T-helper 2 cell treated with Interferon-gamma antibody and Interleukin-4, amounts not matched to agents 100 ng/mL and 5 ng/mL, for 36 hours (primary cell): Measurements from ENCODE around the gene DDIT4L. TPM values are rescaled to one million over a fixed set of nuclear protein-coding genes. Genes with fewer than 3 reads are reported as not detected.
"Not testable (repeated sequence)": the region's sequence is repeated elsewhere in the genome, so short reads cannot be mapped to it uniquely, and the experiment has no call there.

ENCODE experiments used
- intact Hi-C: fragments of 100-400 bp; cut with micrococcal nuclease; formaldehyde crosslinking; loops from one replicate; pipeline ENCODE4 v1.15.1; 2023
- total RNA-seq: library from RNA; stranded (reverse); gene quantifications from 2 replicates; pipeline ENCODE4 v1.2.3, GENCODE V29; 2022

DDIT4L gene
- total RNA-seq, 1 donor from 2014 or later: 0.86 TPM

- intact Hi-C loops: loop anchor here (5.0 kb wide), 1 partner anchor 64 kb away; no protein-coding TSS in a partner anchor
These were observed 23.8 kb downstream of the DDIT4L start for GRCh38 chr4:100166297-100167039.

GRCh38 chr4:100165809-100166208 is 24.5 kb downstream of the DDIT4L start:
- intact Hi-C loops: loop anchor here (5.0 kb wide), 1 partner anchor 64 kb away; no protein-coding TSS in a partner anchor

GRCh38 chr4:100164808-100165760 is 25.2 kb downstream of the DDIT4L start:
- intact Hi-C loops: loop anchor here (5.0 kb wide), 1 partner anchor 63 kb away; no protein-coding TSS in a partner anchor

GRCh38 chr4:100162027-100162685 is 28.1 kb downstream of the DDIT4L start:
- intact Hi-C loops: no loop called here

GRCh38 chr4:100149190-100149589 is 41.1 kb downstream of the DDIT4L start:
- intact Hi-C loops: no loop called here

- intact Hi-C loops: no loop called here
These were observed 42.6 kb downstream of the DDIT4L start for GRCh38 chr4:100147684-100148083.

GRCh38 chr4:100147198-100147597 is 43.1 kb downstream of the DDIT4L start:
- intact Hi-C loops: no loop called here

GRCh38 chr4:100146756-100147155 is 43.5 kb downstream of the DDIT4L start:
- intact Hi-C loops: no loop called here

GRCh38 chr4:100137320-100137719 is 52.9 kb downstream of the DDIT4L start:
- intact Hi-C loops: not testable (repeated sequence)

Other genes starting within 250 kb of the DDIT4L start
- 51.8 and 54.3 TPM in 2 replicates for gene DNAJB14, start 243.8 kb downstream of the DDIT4L start, total RNA-seq
- gene H2AZ1, start 240.2 kb downstream of the DDIT4L start, total RNA-seq: 538 and 544 TPM in 2 replicates